Globus pallidus (tissue), 1 donor: ENCODE data around the gene MLF2.

ENCODE experiments used
- DNase-seq: peaks from one replicate; pipeline ENCODE4 v3.0.0-alpha.2; 2015; ENCODE audit warnings: low spot score

Gene MLF2

DNA sequence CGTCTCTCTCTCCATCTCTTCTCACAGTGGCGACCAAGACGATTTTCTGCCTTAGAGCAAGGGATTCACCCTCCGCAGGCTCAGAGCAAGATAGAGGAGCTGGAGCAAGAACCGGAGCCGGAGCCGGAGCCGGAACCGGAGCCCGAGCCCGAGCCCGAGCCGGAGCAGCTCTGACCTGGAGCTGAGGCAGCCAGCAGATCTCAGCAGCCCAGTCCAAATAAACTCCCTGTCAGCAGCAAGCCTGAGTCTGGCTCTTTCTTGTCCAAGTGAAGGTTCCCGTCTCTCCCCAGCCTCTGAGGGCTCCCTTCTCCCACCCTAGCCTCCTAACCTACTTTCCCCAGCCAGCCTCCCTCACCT, 25.3 kb upstream of the MLF2 start:
- no peak for DNase-seq

GRCh38 chr12:6777386-6777785, 24.4 kb upstream of the MLF2 start:
- DNase-seq: no peak

DNA sequence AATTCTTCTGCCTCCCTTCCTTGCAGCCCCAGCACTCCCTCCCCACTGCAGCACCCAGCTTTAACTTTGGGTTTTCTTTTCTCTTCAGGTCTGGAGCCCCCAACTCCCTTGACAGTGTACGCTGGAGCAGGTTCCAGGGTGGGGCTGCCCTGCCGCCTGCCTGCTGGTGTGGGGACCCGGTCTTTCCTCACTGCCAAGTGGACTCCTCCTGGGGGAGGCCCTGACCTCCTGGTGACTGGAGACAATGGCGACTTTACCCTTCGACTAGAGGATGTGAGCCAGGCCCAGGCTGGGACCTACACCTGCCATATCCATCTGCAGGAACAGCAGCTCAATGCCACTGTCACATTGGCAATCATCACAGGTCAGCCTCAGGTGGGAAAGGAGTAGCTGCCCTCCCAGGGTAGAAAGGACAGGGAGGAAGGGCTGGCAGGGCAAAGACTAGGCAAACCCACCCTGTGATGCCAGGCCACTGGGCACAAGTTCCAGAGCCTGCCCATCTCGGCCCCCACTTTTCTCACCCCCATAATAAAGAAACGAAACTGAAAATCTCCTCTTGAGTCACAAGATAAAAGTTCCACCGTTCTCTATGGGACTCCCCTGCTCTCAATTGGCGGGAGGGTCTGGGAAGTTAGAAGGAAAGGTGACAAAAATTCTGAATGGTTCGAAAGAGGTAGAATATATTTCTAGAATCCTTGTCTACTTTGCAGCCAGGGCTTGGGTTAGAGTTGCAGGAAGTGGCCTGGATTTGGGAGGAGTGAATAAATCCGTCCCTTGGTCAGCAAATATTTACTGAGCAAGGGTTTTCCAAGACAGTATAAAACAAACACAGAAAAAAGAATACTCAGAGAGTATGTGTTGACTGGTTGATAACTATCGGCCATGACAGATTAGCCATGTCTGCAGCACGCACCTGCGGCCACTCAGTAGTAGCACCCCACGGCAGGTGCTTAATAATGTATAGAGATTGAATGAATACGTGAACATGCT, 22.5 kb upstream of the MLF2 start:
- no peak for DNase-seq

- DNase-seq: no peak
These were observed 21.6 kb upstream of the MLF2 start for GRCh38 chr12:6774499-6775062.

- DNase-seq: no peak
These were observed 20.8 kb upstream of the MLF2 start for GRCh38 chr12:6773590-6774351.

GRCh38 chr12:6772726-6773589, 20.0 kb upstream of the MLF2 start:
- no peak for DNase-seq

DNA sequence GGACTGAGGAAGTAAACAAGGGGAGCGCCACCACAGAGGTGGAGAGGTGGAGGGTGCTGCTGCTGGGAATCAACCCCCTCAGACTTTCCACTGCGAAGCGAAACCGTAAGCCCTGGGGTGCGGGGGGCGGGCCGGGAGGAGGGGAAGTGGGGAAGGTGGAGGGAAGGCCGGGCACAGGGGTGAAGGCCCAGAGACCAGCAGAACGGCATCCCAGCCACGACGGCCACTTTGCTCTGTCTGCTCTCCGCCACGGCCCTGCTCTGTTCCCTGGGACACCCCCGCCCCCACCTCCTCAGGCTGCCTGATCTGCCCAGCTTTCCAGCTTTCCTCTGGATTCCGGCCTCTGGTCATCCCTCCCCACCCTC, 19.4 kb upstream of the MLF2 start, which contains the start of gene LAG3:
TSS of gene LAG3 (plus strand) at position 190 of the 365 bp plus-strand sequence. CDS start 333 bp downstream, outside the sequence.
- DNase-seq: no peak

DNA sequence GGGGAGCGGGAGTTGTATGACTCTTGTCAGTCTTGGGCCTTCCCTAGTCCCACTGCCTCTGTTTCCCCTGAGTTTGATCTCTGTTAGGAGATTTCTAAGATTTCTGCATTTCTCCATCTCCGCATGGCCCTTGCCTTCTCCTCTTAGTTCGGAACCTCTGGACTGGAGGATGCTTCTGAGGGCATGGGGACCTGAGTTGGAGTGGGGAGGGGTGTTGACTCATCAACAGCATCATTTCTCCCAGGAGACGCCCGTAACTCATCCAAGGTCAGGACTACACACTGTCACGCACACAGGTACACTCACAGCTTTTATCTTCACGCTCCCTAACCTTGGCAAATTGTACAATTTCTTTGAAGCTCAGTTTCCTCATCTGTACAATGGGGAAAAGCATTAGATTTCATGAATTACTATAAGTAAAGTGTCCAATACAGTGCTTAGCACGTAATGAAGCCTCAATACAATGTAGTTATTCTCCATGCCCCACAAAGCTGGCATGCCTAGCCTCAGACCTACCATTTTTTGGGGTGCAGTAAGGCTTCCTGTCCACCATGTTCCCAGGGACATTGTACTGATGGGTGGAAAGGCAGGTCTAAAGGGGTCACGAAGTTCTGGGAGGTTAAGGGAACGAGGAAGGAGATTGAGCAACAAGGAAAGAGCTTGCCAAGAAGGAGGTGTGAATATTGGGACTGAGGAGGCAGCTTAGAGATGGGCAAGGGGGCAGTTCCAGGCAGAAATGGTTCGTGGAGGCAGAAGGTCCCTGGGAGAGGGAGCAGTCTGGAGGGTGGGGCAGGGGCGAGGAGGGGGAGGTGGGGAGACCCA, 18.8 kb upstream of the MLF2 start:
- DNase-seq: no peak

GRCh38 chr12:6771091-6771495, 18.2 kb upstream of the MLF2 start:
- DNase-seq: no peak

DNA sequence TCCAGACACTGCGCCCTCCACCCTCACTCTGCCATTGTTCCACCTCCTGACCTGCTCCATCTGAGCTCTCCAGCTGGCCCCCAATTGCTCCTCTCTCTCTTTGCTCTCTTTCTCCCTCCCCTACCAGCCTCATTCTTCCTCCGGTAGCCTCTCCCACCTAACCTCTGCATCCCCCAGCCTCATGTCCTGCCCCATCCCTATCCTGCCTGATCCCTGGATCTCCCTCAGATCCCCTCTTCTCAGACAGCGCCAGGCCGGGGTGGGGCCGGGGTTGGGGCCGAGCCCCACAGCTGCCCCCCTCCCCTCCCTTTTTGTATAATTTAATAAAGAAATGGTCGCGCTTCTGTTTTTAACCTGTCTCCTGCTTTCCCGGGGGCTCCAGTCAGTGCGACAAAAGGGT, 17.7 kb upstream of the MLF2 start:
- no peak for DNase-seq

DNA sequence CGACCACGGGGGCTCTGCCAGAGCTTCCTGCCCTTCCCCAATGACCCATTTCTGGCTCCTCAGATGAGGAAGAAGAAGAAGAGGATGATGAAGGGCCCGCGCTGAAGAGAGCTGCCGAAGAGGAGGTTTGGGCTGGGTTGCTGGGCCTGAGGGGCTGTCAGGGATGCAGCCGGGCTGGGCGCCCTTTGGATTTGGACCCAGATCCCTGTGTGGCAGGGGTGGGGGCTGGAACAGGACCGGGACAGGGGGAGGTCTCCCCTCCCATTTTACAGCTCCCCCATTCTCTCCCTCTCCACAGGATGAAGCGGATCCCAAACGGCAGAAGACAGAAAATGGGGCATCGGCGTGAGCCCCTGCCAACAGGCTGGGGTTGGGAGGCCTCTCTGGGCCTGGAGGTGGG, 17.2 kb upstream of the MLF2 start:
- no peak for DNase-seq

DNA sequence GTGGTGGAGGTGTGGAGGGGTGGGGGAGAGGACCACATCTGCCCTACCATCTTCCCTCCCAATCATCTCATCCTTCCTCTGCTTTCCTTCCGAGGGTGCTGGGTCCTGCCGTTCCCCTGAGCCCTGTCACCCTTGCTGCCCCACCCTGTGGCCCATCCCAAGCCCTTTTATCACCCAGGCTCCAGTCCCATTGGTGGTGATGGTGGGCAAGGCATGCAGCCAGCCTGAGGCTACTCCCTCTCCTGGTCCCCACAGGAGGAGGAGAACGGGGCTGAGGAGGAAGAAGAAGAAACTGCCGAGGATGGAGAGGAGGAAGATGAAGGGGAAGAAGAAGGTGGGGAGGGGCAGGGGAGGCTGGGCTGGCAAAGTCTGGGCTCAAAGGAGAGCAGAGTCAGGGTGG, 16.7 kb upstream of the MLF2 start:
- no peak for DNase-seq

- no peak for DNase-seq
These were observed 16.0 kb upstream of the MLF2 start for GRCh38 chr12:6768990-6769389.

GRCh38 chr12:6768437-6768914, 15.5 kb upstream of the MLF2 start:
- DNase-seq: no peak

DNA sequence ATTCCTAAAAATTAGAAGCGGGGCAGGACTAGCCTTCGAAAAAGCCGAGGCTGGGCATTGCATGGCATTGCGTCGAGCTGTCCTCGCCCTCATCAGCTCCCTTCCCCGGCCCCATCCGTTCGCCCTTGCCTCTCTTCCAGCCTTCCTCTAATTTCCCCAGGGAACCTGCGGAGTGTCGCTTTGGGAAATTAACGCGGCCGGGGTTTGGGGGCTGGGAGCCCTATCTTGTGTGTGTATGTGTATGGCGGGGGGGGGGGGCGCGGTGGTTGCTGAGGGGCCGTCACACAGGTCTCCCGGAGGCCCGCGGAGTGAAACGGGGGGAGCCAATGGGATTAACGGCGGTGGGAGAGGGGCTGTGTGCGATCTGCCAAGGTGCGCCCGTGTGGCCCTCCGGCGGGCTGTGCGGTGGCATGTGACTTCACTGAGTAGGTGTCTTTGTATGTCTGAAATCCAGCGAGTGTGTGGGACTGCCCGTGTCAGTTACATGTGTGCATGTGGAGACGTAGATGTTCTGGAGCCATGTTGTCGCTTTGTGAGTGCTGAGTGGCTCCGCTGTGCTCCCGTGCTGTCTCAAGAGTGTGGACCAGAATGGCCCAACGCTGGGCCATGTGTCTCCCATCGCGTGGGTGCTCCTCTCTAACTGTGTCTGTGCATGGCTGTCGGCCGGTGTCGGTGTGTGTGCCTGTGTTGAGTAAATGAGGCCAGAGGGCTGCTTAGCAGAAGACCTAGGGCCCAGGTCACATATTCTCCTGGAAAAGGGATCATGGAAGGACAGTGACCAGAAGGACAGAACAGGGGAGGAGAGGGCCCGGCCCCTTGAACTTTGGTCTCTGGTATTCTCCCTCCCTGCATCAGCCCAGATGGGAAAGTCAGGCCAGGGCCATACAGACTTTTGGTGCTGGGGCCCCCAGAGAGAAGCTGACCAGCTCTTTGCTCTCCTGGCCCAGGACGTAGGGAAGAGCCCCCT, 14.7 kb upstream of the MLF2 start:
- DNase-seq: no peak

DNA sequence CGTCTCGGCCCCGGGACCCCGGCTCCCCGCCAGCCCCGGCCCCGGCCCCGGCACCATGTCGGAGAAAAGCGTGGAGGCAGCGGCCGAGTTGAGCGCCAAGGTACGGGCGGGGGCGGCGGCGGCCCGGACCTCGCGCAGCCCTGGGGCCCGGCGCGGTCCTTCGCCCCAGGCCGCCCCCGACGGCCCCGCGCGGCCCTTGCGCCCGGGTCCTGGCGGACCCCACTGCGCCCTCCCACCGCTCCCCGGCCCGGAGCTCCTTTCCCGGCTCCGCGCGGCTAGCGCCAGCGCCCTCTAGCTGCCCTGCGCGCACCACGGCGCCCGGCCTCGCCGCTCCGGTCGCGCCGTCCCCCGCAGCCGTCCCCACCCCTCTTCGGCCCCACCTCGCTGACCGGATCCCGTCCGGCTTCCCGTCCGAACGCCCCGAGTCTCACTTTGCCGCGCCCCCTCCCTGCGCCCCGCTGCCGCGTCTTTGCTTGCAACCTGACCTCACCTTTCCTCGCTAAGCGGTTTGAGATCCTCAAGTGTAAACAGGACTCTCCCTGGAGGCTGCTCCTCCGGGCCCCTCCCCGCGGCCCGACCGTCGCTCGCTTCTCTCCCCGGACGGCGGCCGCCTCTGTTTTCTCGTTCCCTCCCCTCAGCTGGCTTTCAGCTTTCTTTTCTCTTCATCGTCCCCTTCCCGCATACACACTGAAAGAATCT, 13.9 kb upstream of the MLF2 start:
- DNase-seq: no peak

- no peak for DNase-seq
These were observed 13.0 kb upstream of the MLF2 start, which contains the start of gene PTMS for GRCh38 chr12:6765634-6766581. TSS of gene PTMS (plus strand) at chr12:6766363. CDS start at chr12:6766706, 343 bp downstream.
